Measurements from ENCODE around the gene RFT1.

DNA sequence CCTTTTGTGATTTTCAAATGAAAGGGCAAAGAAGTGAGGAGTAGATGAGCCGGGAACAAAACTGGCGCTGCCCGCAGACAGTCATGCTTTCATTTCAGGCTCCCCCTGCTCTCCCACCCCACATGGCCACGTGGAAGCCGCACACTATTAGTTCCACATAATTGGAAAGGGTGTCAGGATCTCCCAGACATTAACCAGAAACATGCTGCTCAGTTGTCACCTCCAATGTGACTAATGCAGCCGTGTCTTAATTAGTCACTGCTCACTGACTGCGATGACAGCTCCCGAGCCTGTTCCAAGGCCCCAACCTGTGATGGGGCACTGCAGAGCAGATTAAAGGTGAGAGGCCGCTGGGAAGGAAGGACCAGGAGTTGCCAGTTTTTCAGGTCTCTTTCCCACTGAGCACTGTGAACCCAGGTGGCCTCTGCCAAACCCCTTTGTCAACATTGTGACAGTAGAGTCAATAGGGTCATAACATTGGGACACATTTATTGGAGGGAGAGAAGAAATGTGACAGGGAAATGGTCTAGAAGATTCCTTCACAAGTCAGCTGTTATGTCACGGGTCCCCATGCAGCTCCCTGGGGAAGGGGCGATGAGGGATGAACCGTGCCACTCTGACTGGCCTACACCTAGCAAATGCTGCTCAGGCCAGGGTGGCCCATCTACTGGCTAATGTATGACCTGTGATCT lies 45.8 kb downstream of the RFT1 start:
- TF ChIP-seq, protein P1, sequence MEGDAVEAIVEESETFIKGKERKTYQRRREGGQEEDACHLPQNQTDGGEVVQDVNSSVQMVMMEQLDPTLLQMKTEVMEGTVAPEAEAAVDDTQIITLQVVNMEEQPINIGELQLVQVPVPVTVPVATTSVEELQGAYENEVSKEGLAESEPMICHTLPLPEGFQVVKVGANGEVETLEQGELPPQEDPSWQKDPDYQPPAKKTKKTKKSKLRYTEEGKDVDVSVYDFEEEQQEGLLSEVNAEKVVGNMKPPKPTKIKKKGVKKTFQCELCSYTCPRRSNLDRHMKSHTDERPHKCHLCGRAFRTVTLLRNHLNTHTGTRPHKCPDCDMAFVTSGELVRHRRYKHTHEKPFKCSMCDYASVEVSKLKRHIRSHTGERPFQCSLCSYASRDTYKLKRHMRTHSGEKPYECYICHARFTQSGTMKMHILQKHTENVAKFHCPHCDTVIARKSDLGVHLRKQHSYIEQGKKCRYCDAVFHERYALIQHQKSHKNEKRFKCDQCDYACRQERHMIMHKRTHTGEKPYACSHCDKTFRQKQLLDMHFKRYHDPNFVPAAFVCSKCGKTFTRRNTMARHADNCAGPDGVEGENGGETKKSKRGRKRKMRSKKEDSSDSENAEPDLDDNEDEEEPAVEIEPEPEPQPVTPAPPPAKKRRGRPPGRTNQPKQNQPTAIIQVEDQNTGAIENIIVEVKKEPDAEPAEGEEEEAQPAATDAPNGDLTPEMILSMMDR (IDR thresholded peaks at IDR 0.05; ENCODE audit: insufficient read depth, low read length), result no peak
- no peak for TF ChIP-seq POLR2AphosphoS5 (IDR thresholded peaks at IDR 0.05; ENCODE audit: low read depth)
- TF ChIP-seq, protein P2, sequence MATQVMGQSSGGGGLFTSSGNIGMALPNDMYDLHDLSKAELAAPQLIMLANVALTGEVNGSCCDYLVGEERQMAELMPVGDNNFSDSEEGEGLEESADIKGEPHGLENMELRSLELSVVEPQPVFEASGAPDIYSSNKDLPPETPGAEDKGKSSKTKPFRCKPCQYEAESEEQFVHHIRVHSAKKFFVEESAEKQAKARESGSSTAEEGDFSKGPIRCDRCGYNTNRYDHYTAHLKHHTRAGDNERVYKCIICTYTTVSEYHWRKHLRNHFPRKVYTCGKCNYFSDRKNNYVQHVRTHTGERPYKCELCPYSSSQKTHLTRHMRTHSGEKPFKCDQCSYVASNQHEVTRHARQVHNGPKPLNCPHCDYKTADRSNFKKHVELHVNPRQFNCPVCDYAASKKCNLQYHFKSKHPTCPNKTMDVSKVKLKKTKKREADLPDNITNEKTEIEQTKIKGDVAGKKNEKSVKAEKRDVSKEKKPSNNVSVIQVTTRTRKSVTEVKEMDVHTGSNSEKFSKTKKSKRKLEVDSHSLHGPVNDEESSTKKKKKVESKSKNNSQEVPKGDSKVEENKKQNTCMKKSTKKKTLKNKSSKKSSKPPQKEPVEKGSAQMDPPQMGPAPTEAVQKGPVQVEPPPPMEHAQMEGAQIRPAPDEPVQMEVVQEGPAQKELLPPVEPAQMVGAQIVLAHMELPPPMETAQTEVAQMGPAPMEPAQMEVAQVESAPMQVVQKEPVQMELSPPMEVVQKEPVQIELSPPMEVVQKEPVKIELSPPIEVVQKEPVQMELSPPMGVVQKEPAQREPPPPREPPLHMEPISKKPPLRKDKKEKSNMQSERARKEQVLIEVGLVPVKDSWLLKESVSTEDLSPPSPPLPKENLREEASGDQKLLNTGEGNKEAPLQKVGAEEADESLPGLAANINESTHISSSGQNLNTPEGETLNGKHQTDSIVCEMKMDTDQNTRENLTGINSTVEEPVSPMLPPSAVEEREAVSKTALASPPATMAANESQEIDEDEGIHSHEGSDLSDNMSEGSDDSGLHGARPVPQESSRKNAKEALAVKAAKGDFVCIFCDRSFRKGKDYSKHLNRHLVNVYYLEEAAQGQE (IDR thresholded peaks at IDR 0.05; ENCODE audit: insufficient replicate concordance, low read depth), result no peak
- TF ChIP-seq GABPA (IDR thresholded peaks at IDR 0.05; ENCODE audit: low read depth), result no peak
- TF ChIP-seq SPI1 (IDR thresholded peaks at IDR 0.05; ENCODE audit: borderline replicate concordance, low read depth), result no peak

All from HL-60 (cell line).